ENCODE measurements around the gene TRPV5. TPM values are rescaled to one million over a fixed set of nuclear protein-coding genes. Genes with fewer than 3 reads are reported as not detected.

The TRPV5 gene
- total RNA-seq, 4 donors from 2014 or later: not detected

DNA sequence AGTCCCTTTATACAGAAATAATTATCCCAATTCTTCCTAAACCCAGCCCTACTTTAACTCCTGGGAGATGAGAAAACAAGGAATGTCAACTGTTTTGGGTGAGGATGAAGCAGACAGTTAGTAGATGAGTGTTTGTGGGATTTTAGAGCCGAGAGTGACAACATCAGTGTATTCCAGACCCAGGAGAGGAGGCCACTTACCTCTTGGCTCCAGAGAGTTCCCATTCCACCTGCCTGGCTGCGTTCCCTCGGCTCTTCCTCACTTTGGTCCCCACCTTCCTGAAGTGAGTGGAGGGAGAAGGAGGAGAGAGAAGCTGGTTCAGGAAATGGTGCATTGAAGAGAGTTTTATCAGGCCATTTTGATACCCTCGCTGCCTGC, 28.0 kb upstream of the TRPV5 start:
- WGBS, 2 donors: 77 to 92% methylated on average over 4 of the region's 4 CpGs
- Histone ChIP-seq H3K4me1 (peaks cover 0 to 9% (median 3%) of the 10 kb centered on the region in 3 donors), H3K9me3 (no peaks in the 10 kb centered on the region), H3K27ac (no peak overlapping the region), H3K4me3 (no peak overlapping the region), H3K27me3 (peaks cover 0 to 6% (median 0%) of the 10 kb centered on the region in 4 donors), H3K36me3 (no peaks in the 10 kb centered on the region)
- no peak for DNase-seq
- intact Hi-C loops (cut with DNase I): loop anchor here (5.0 kb wide), 1 partner anchor 79 kb away; no protein-coding TSS in a partner anchor
- TF ChIP-seq, protein P1, sequence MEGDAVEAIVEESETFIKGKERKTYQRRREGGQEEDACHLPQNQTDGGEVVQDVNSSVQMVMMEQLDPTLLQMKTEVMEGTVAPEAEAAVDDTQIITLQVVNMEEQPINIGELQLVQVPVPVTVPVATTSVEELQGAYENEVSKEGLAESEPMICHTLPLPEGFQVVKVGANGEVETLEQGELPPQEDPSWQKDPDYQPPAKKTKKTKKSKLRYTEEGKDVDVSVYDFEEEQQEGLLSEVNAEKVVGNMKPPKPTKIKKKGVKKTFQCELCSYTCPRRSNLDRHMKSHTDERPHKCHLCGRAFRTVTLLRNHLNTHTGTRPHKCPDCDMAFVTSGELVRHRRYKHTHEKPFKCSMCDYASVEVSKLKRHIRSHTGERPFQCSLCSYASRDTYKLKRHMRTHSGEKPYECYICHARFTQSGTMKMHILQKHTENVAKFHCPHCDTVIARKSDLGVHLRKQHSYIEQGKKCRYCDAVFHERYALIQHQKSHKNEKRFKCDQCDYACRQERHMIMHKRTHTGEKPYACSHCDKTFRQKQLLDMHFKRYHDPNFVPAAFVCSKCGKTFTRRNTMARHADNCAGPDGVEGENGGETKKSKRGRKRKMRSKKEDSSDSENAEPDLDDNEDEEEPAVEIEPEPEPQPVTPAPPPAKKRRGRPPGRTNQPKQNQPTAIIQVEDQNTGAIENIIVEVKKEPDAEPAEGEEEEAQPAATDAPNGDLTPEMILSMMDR (IDR thresholded peaks at IDR 0.05): no peak
- TF ChIP-seq POLR2A (IDR thresholded peaks at IDR 0.05): no peak

DNA sequence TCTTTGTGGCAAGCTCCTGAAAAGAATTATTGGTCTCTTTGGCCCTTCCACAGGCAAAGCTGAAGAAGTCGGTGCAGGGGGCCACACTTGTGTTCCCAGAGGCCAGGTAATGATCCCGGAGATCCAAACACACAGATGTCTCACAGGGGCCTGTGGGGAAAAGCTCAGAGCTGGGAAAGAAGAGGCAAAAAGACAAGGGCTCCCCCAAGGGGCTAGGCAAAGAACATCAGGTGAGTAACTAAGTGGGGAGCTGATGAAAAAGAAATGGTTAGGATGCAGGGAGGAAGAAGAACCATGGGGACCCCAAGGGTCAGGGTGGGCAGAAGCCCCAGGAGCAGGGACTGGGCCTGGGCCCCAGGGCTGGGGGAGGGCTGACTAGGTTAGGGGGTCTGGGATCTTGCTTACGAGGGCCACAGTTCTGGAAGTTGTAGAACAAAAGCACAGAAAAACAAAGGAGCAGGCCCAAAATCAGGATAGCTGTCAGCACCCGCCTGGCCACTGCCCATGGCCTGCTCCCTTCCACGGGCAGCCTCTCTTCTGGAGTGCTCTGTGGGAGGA, 27.5 kb upstream of the TRPV5 start:
- peaks cover 0 to 6% (median 0%) of the 10 kb centered on the region in 4 donors for H3K27me3 ChIP-seq
- no peaks in the 10 kb centered on the region for H3K9me3 ChIP-seq
- DNase-seq: no peak
- no peaks in the 10 kb centered on the region for H3K36me3 ChIP-seq
- WGBS, 2 donors: 62 to 66% methylated on average over 5 of the region's 5 CpGs
- peaks cover 0 to 9% (median 3%) of the 10 kb centered on the region in 3 donors for H3K4me1 ChIP-seq
- TF ChIP-seq, protein P1 (IDR thresholded peaks at IDR 0.05): peak in 5 of 6 experiments; percentile 25 to 68 (median 40)
- TF ChIP-seq POLR2A (IDR thresholded peaks at IDR 0.05): no peak
- no peak overlapping the region for H3K4me3 ChIP-seq
- intact Hi-C loops (cut with DNase I): loop anchor here (5.0 kb wide), 1 partner anchor 79 kb away; no protein-coding TSS in a partner anchor
- H3K27ac ChIP-seq: no peak overlapping the region

DNA sequence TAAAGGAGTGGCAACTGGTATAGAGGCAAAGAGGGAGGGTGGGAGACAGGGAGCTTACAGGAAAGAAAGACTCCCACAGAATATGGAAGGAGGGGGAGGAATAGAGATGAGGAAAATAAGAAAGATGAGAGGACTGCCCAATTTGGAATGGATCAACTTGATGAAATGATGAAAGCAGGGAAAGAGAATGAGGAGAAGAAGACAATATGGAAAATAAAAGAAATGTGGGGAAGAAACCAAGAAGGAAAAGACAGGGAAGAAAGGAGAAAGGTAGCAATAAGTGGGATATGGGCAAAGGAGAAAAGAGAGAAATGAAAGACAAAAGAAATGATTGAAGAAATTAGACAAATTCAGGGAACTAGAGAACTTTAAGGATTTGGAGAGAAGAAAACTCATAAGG, 25.7 kb upstream of the TRPV5 start:
- Histone ChIP-seq H3K4me3 (no peak overlapping the region), H3K27ac (no peak overlapping the region), H3K4me1 (peaks cover 0 to 9% (median 3%) of the 10 kb centered on the region in 3 donors), H3K36me3 (no peaks in the 10 kb centered on the region), H3K9me3 (peaks cover 0 to 11% (median 0%) of the 10 kb centered on the region in 3 donors), H3K27me3 (peaks cover 0 to 6% (median 0%) of the 10 kb centered on the region in 4 donors)
- TF ChIP-seq, protein P1 (IDR thresholded peaks at IDR 0.05): no peak
- TF ChIP-seq POLR2A (IDR thresholded peaks at IDR 0.05): no peak
- no peak for DNase-seq
- intact Hi-C loops (cut with DNase I): no loop called here

DNA sequence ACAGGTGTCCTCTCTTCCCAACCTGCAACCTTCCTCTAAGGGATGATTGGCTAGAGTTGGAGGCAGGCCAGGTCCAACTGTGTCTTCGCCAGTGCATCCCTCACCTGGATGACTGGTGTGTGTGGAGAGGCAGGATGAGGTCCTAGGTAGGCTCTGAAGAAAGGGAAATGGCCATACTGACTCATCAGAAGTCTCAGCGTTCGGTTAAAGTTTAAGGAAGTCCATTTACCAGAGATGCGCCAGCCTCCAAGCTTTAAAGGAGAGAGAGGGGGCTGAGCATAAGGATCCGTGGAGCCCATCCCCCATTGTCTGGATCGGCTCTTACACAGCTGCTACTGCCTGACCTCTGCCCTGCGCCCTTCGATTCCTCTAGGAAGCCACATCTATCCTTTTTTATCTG, 24.2 kb upstream of the TRPV5 start:
- TF ChIP-seq, protein P1 (IDR thresholded peaks at IDR 0.05): no peak
- TF ChIP-seq POLR2A (IDR thresholded peaks at IDR 0.05): no peak
- intact Hi-C loops (cut with DNase I): no loop called here
- peaks cover 0 to 9% (median 3%) of the 10 kb centered on the region in 3 donors for H3K4me1 ChIP-seq
- peaks cover 0 to 6% (median 0%) of the 10 kb centered on the region in 4 donors for H3K27me3 ChIP-seq
- no peak for DNase-seq
- 71 to 82% methylated on average over 6 to 8 of the region's 8 CpGs for WGBS, 2 donors
- H3K4me3 ChIP-seq: no peak overlapping the region
- no peak overlapping the region for H3K27ac ChIP-seq
- peaks cover 0 to 11% (median 0%) of the 10 kb centered on the region in 3 donors for H3K9me3 ChIP-seq
- H3K36me3 ChIP-seq: no peaks in the 10 kb centered on the region

DNA sequence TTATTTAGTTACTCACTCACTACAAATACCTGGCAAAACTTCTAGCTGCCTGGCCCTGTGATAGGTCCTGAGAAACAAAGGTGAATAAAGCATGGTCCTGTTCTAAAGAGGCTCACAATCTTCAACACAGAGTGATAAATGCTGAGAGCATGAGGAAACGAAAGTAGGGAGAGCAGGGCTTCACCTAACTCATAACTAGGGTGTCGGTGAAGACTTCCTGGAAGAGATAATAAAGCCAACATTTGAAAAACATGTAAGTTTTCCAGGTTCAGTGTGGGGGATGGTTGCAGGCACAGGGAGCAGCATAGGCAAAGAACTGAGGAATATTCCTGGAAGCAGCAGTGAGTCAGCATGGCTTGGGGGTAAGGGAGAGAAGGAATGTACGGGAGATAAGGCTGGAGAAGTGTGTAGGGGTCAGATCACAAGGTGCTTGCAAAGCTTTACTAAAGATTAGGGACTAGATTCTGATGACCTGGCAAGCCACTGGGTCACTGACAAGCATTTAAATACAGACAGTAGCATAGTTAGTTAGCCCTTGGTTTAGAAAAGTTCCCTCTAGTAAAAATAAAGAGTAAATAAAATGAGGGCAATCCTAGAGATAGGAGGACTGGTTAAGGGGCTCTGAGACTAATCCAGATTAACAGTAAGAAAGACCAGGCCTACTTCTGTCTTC, 23.5 kb upstream of the TRPV5 start:
- Histone ChIP-seq H3K4me3 (no peak overlapping the region), H3K9me3 (peaks cover 0 to 11% (median 0%) of the 10 kb centered on the region in 3 donors), H3K36me3 (no peaks in the 10 kb centered on the region), H3K4me1 (peaks cover 0 to 9% (median 3%) of the 10 kb centered on the region in 3 donors), H3K27ac (peak overlapping the region in 1 of 4 donors; percentile 21), H3K27me3 (peaks cover 0 to 4% (median 0%) of the 10 kb centered on the region in 4 donors)
- TF ChIP-seq POLR2A (IDR thresholded peaks at IDR 0.05): no peak
- TF ChIP-seq, protein P1 (IDR thresholded peaks at IDR 0.05): no peak
- intact Hi-C loops (cut with DNase I): no loop called here
- DNase-seq: no peak
- WGBS, 2 donors: 35 to 53% methylated on average over 3 of the region's 3 CpGs
